ENCODE results near the gene ENTPD8.

DNA sequence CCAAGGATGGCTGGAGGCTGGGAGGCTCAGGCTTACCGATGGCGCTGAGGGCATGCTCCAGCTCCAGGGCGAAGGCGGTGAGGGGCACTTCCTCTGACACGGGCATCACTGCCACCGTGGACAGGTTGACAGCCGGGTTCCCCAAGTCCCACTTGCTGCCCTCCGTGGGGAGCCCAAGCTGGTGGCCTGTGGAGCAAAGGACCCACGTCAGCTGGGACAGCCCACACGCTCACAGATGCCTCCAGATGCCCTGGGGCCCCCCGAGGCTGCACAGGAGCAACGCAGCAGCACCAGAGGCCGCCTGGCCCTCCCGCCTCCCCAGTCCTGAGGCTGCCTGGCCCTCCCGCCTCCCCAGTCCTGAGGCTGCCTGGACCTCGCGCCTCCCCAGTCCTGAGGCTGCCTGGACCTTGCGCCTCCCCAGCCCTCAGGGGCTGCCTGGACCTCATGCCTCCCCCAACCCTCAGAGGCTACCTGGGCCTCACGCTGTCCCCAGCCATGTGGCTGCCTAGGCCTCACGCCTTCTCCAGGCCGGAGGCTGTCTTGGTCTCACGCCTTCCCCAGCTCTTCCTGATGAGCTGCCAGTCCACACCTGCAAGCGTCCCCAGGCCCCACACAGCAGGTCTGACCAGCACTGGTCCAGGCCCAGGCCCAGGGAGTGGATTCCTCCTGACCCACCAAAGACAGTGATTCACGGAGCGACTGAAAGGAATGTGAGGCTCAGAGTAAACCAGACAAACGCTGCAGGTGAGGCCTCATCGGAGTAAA is 43.6 kb upstream of the ENTPD8 start:
- TF ChIP-seq SNAI2 (CRISPR knock-in tag; IDR thresholded peaks at IDR 0.05), result no peak
- TF ChIP-seq GLIS3 (CRISPR knock-in tag; IDR thresholded peaks at IDR 0.05), result no peak
- no peak for TF ChIP-seq TOX (CRISPR knock-in tag; IDR thresholded peaks at IDR 0.05; ENCODE audit: borderline replicate concordance)
- TF ChIP-seq, protein P1, sequence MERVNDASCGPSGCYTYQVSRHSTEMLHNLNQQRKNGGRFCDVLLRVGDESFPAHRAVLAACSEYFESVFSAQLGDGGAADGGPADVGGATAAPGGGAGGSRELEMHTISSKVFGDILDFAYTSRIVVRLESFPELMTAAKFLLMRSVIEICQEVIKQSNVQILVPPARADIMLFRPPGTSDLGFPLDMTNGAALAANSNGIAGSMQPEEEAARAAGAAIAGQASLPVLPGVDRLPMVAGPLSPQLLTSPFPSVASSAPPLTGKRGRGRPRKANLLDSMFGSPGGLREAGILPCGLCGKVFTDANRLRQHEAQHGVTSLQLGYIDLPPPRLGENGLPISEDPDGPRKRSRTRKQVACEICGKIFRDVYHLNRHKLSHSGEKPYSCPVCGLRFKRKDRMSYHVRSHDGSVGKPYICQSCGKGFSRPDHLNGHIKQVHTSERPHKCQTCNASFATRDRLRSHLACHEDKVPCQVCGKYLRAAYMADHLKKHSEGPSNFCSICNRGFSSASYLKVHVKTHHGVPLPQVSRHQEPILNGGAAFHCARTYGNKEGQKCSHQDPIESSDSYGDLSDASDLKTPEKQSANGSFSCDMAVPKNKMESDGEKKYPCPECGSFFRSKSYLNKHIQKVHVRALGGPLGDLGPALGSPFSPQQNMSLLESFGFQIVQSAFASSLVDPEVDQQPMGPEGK (CRISPR knock-in tag; IDR thresholded peaks at IDR 0.05; ENCODE audit: borderline replicate concordance), result no peak
- TF ChIP-seq ARNTL (CRISPR knock-in tag; IDR thresholded peaks at IDR 0.05; ENCODE audit: borderline replicate concordance, low read depth), result no peak
- no peak for TF ChIP-seq BACH2 (CRISPR knock-in tag; IDR thresholded peaks at IDR 0.05; ENCODE audit: borderline replicate concordance)
- TF ChIP-seq, protein P2, sequence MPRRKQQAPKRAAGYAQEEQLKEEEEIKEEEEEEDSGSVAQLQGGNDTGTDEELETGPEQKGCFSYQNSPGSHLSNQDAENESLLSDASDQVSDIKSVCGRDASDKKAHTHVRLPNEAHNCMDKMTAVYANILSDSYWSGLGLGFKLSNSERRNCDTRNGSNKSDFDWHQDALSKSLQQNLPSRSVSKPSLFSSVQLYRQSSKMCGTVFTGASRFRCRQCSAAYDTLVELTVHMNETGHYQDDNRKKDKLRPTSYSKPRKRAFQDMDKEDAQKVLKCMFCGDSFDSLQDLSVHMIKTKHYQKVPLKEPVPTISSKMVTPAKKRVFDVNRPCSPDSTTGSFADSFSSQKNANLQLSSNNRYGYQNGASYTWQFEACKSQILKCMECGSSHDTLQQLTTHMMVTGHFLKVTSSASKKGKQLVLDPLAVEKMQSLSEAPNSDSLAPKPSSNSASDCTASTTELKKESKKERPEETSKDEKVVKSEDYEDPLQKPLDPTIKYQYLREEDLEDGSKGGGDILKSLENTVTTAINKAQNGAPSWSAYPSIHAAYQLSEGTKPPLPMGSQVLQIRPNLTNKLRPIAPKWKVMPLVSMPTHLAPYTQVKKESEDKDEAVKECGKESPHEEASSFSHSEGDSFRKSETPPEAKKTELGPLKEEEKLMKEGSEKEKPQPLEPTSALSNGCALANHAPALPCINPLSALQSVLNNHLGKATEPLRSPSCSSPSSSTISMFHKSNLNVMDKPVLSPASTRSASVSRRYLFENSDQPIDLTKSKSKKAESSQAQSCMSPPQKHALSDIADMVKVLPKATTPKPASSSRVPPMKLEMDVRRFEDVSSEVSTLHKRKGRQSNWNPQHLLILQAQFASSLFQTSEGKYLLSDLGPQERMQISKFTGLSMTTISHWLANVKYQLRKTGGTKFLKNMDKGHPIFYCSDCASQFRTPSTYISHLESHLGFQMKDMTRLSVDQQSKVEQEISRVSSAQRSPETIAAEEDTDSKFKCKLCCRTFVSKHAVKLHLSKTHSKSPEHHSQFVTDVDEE (CRISPR knock-in tag; IDR thresholded peaks at IDR 0.05), result no peak
- TF ChIP-seq OSR1 (CRISPR knock-in tag; IDR thresholded peaks at IDR 0.05), result no peak

All from SK-N-SH treated with all-trans-retinoic acid at 6 μM for 48 hours (cell line).